Mammary epithelial cell (primary cell): ENCODE results near the gene HNRNPR.

Source experiments
- CTCF ChIP-seq, 2 donors: IDR thresholded peaks in 1 of 2; conservative IDR thresholded peaks in 1 of 2; 2 replicates each; pipeline ENCODE4 v1.5.1; 2011 to 2012; ENCODE audit warnings: inconsistent platforms in 2 of 2, low read length in 2 of 2, mild to moderate bottlenecking in 2 of 2, control low read depth in 1 of 2, low read depth in 1 of 2; ENCODE audit not compliant: insufficient read depth in 1 of 2; ENCODE audit errors: extremely low read depth in 1 of 2
- EZH2 ChIP-seq: IDR thresholded peaks from 2 replicates; pipeline ENCODE4 v1.6.1; 2012; ENCODE audit warnings: low read length, inconsistent platforms, borderline replicate concordance

GRCh38 chr1:23387494-23387893, 43.4 kb upstream of the HNRNPR start:
- TF ChIP-seq CTCF (conservative IDR thresholded peaks at IDR 0.05 in 1 of 2, IDR thresholded peaks at IDR 0.05 in 1 of 2; ENCODE audit: extremely low read depth in 1 of 2, insufficient read depth in 1 of 2, low read depth in 1 of 2, low read length in 2 of 2) = no peak
- no peak for TF ChIP-seq EZH2
